ENCODE data around the gene LCE1E.

Gene LCE1E

GRCh38 chr1:152783095-152783494, 3.0 kb upstream of the LCE1E start:
- DNase-seq, result no peak

GRCh38 chr1:152795686-152796085, 9.6 kb downstream of the LCE1E start:
- no peak for DNase-seq

- no peak for DNase-seq
Measured at GRCh38 chr1:152796421-152796820, 10.4 kb downstream of the LCE1E start, which contains the start of gene LCE1D. Gene LCE1D (plus strand): TSS chr1:152796721. CDS start chr1:152797795, 1,074 bp downstream.

- DNase-seq, result no peak
Measured at GRCh38 chr1:152801333-152801732, 15.3 kb downstream of the LCE1E start.

GRCh38 chr1:152806576-152806975, 20.5 kb downstream of the LCE1E start, which contains the start of gene LCE1C:
Gene LCE1C (minus strand): TSS chr1:152806651. CDS start chr1:152805478, 1,173 bp downstream.
- no peak for DNase-seq

- no peak for DNase-seq
Measured at GRCh38 chr1:152811050-152811449, 25.0 kb downstream of the LCE1E start.

GRCh38 chr1:152811671-152812070, 25.6 kb downstream of the LCE1E start, which contains the start of gene LCE1B:
Gene LCE1B (plus strand): TSS chr1:152811971. CDS start chr1:152812447, 476 bp downstream.
- DNase-seq, result no peak

- DNase-seq, result no peak
Measured at GRCh38 chr1:152817309-152817708, 31.3 kb downstream of the LCE1E start.

GRCh38 chr1:152823294-152823693, 37.2 kb downstream of the LCE1E start:
- DNase-seq, result no peak

- DNase-seq, result no peak
Measured at GRCh38 chr1:152824964-152825363, 38.9 kb downstream of the LCE1E start.

- no peak for DNase-seq
Measured at GRCh38 chr1:152827173-152827572, 41.1 kb downstream of the LCE1E start, which contains the start of gene LCE1A. Gene LCE1A (plus strand): TSS chr1:152827473. CDS start chr1:152827473, 0 bp downstream.

- no peak for DNase-seq
Measured at GRCh38 chr1:152836870-152837269, 50.8 kb downstream of the LCE1E start.
